ENCODE data around the gene RGS9.

- TF ChIP-seq CTCF (IDR thresholded peaks at IDR 0.05) (no peak), EZH2 (IDR thresholded peaks at IDR 0.05; ENCODE audit: borderline replicate concordance, insufficient read depth, low read depth, low read length, poor library complexity, severe bottlenecking) (no peak)
These were observed 6.3 kb upstream of the RGS9 start for GRCh38 chr17:65130832-65131231.
